ENCODE results near the gene PPP1R16B.
A peak's percentile ranks its signal among the peaks of the same experiment; 100 is the strongest.

PPP1R16B gene

DNA sequence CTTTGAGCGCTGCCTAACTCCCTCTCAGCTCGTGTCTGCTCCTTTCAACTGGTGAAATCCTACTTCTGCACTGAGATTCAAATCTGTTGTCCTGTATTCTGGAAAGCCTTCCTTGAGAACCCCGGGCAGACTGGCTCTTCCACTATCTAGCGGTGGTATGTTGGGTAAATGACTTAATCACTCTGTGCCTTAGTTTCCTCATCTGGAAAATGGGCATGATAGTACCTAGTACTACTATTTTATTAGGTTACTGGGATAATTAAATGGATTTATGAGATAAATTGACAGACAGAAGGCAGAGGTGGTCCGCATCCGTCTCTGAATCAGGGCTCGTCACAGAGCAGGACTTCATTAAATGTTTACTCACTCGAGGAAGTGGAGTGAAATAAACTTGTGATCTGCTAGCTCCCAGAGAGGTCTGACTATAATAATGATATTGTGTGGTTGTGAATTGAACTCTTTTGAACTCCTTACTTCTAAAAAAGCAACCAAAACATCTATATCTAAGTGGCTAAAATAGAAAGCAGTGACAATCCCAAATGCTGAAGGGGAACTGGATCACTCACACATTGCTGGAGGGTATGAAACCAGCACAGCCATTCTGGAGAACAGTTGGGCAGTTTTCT is 26.6 kb downstream of the PPP1R16B start:
- H3K4me2 ChIP-seq (ENCODE audit: low read length) = no peak overlapping the region
- peaks cover 56% of the 10 kb centered on the region for H3K36me3 ChIP-seq (ENCODE audit: insufficient read depth, low read length)
- peaks cover 4% of the 10 kb centered on the region; the same call in 1 of the 2 replicates for H3F3A ChIP-seq (ENCODE audit: insufficient read depth, low read length)
- no peaks in the 10 kb centered on the region for H3K9me3 ChIP-seq (ENCODE audit: low read length)
- no peak overlapping the region for H3K27ac ChIP-seq (ENCODE audit: low read depth, low read length, poor library complexity, severe bottlenecking)
- H3K4me3 ChIP-seq (ENCODE audit: low read depth, low read length, poor library complexity, severe bottlenecking) = no peak overlapping the region
- no peaks in the 10 kb centered on the region for H3K9me2 ChIP-seq (ENCODE audit: low read depth, low read length)
- H3K79me2 ChIP-seq (ENCODE audit: insufficient read depth, low read length) = peaks cover 19% of the 10 kb centered on the region
- peaks cover 34% of the 10 kb centered on the region for H3K4me1 ChIP-seq (ENCODE audit: insufficient read depth, low read length, severe bottlenecking)
- TF ChIP-seq EZH2 (IDR thresholded peaks at IDR 0.05; ENCODE audit: borderline replicate concordance, low read length) (no peak), CTCF (IDR thresholded peaks at IDR 0.05; ENCODE audit: low read length) (no peak)
- H4K20me1 ChIP-seq (ENCODE audit: insufficient read depth, low read length) = no peaks in the 10 kb centered on the region
- no peak overlapping the region for H3K9ac ChIP-seq (ENCODE audit: low read length)
- H3K27me3 ChIP-seq (ENCODE audit: insufficient read depth, low read length) = no peaks in the 10 kb centered on the region
- no peak overlapping the region for H2AFZ ChIP-seq (ENCODE audit: low read length)

GRCh38 chr20:38833154-38833856 is 27.8 kb downstream of the PPP1R16B start:
- H3K9ac ChIP-seq (ENCODE audit: low read length) = no peak overlapping the region
- no peak overlapping the region for H3K4me3 ChIP-seq (ENCODE audit: low read depth, low read length, poor library complexity, severe bottlenecking)
- no peaks in the 10 kb centered on the region for H3K27me3 ChIP-seq (ENCODE audit: insufficient read depth, low read length)
- no peak overlapping the region for H2AFZ ChIP-seq (ENCODE audit: low read length)
- peak overlapping the region; percentile 38 for H3K27ac ChIP-seq (ENCODE audit: low read depth, low read length, poor library complexity, severe bottlenecking)
- H3K4me2 ChIP-seq (ENCODE audit: low read length) = no peak overlapping the region
- peaks cover 33% of the 10 kb centered on the region for H3K4me1 ChIP-seq (ENCODE audit: insufficient read depth, low read length, severe bottlenecking)
- H3K36me3 ChIP-seq (ENCODE audit: insufficient read depth, low read length) = peaks cover 51% of the 10 kb centered on the region
- peaks cover 14% of the 10 kb centered on the region for H3K79me2 ChIP-seq (ENCODE audit: insufficient read depth, low read length)
- TF ChIP-seq EZH2 (IDR thresholded peaks at IDR 0.05; ENCODE audit: borderline replicate concordance, low read length) (no peak), CTCF (IDR thresholded peaks at IDR 0.05; ENCODE audit: low read length) (no peak)
- H3K9me2 ChIP-seq (ENCODE audit: low read depth, low read length) = no peaks in the 10 kb centered on the region
- H4K20me1 ChIP-seq (ENCODE audit: insufficient read depth, low read length) = no peaks in the 10 kb centered on the region
- H3F3A ChIP-seq (ENCODE audit: insufficient read depth, low read length) = peaks cover 4% of the 10 kb centered on the region; the same call in 1 of the 2 replicates
- H3K9me3 ChIP-seq (ENCODE audit: low read length) = no peaks in the 10 kb centered on the region

DNA sequence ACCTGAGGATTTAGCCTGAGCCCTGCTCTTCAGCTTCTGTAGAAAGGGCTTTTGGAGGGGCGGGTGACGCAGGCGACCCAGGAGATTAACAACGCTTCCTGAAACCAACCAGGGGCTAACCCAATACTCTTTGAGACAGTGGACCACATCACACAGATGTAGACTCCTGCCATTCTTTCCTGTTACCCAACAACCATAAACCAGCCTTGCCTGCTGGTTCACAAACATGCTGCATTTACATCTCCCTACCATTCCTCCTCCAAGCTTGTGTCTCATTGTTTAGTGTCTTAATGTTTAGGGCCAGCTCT is 28.3 kb downstream of the PPP1R16B start:
- Histone ChIP-seq H3K27ac (ENCODE audit: low read depth, low read length, poor library complexity, severe bottlenecking) (peak overlapping the region; percentile 50), H3F3A (ENCODE audit: insufficient read depth, low read length) (peaks cover 4% of the 10 kb centered on the region; the same call in 1 of the 2 replicates), H3K9me3 (ENCODE audit: low read length) (no peaks in the 10 kb centered on the region), H3K9me2 (ENCODE audit: low read depth, low read length) (no peaks in the 10 kb centered on the region), H3K4me1 (ENCODE audit: insufficient read depth, low read length, severe bottlenecking) (peaks cover 33% of the 10 kb centered on the region), H3K9ac (ENCODE audit: low read length) (no peak overlapping the region), H3K36me3 (ENCODE audit: insufficient read depth, low read length) (peaks cover 46% of the 10 kb centered on the region; the same call in 1 of the 2 replicates), H3K4me3 (ENCODE audit: low read depth, low read length, poor library complexity, severe bottlenecking) (no peak overlapping the region), H3K27me3 (ENCODE audit: insufficient read depth, low read length) (no peaks in the 10 kb centered on the region), H4K20me1 (ENCODE audit: insufficient read depth, low read length) (no peaks in the 10 kb centered on the region), H3K4me2 (ENCODE audit: low read length) (no peak overlapping the region), H3K79me2 (ENCODE audit: insufficient read depth, low read length) (peaks cover 14% of the 10 kb centered on the region), H2AFZ (ENCODE audit: low read length) (no peak overlapping the region)
- no peak for TF ChIP-seq CTCF (IDR thresholded peaks at IDR 0.05; ENCODE audit: low read length)
- TF ChIP-seq EZH2 (IDR thresholded peaks at IDR 0.05; ENCODE audit: borderline replicate concordance, low read length) = no peak

Measured in OCI-LY1 (cell line).